AG04449 (cell line): ENCODE data around the gene CTSZ.
"Not testable (repeated sequence)": the region's sequence is repeated elsewhere in the genome, so short reads cannot be mapped to it uniquely, and the experiment has no call there.

Experiments
- CTCF ChIA-PET: fragments of 350-600 bp; formaldehyde crosslinking; extraction: SDS; loops from one replicate; lab custom pipeline; 2021; ENCODE audit warnings: antibody characterized with exemption; lab: Yijun Ruan, JAX
- POLR2A ChIA-PET: fragments of 400-600, 350-600 bp; formaldehyde crosslinking; extraction: SDS; loops from one replicate; lab custom pipeline; 2020; ENCODE audit warnings: antibody characterized with exemption, inconsistent platforms; lab: Yijun Ruan, JAX
- DNase-seq: peaks from one replicate; pipeline ENCODE4 v3.0.0-alpha.2; 2010; ENCODE audit warnings: low read depth, low spot score
- H3K4me3 ChIP-seq: 2 replicates; pipeline ENCODE4 v1.5.1; 2011; ENCODE audit warnings: low read depth, mild to moderate bottlenecking, control low read depth, low read length
- CTCF ChIP-seq: IDR thresholded peaks from one replicate; pipeline ENCODE4 v1.5.1; 2011; ENCODE audit warnings: mild to moderate bottlenecking, moderate library complexity, low read length, control low read depth, inconsistent platforms; ENCODE audit not compliant: insufficient read depth; ENCODE audit errors: missing control alignments

CTSZ gene

GRCh38 chr20:58965270-58966064, 41.6 kb downstream of the CTSZ start:
- POLR2A ChIA-PET, result no interaction called here
- no peak for TF ChIP-seq CTCF

GRCh38 chr20:58963922-58964321, 43.1 kb downstream of the CTSZ start:
- DNase-seq, H3K4me3 ChIP-seq, CTCF ChIA-PET, POLR2A ChIA-PET: not testable (repeated sequence)

More at GRCh38 chr20:58965270-58966064, 41.6 kb downstream of the CTSZ start:
- H3K4me3 ChIP-seq, result no peak overlapping the region
- CTCF ChIA-PET, result no interaction called here
- no peak for DNase-seq

- no peak overlapping the region for H3K4me3 ChIP-seq
- ChIA-PET POLR2A (no interaction called here), CTCF (no interaction called here)
- no peak for DNase-seq
- no peak for TF ChIP-seq CTCF
These were observed 43.9 kb downstream of the CTSZ start for GRCh38 chr20:58963060-58963584.

GRCh38 chr20:58959652-58960051, 47.4 kb downstream of the CTSZ start:
- H3K4me3 ChIP-seq, result no peak overlapping the region
- POLR2A ChIA-PET, result no interaction called here
- CTCF ChIA-PET, result no interaction called here
- DNase-seq, result no peak
- TF ChIP-seq CTCF, result no peak

GRCh38 chr20:58956078-58956477, 51.0 kb downstream of the CTSZ start:
- no peak for TF ChIP-seq CTCF
- ChIA-PET POLR2A (interaction anchor here (0.6 kb wide), 1 partner anchor 608 kb away, joined by 3 read pairs; no protein-coding TSS in a partner anchor), CTCF (no interaction called here)
- no peak for DNase-seq
- H3K4me3 ChIP-seq, result no peak overlapping the region

- no peak for DNase-seq
- no peak for TF ChIP-seq CTCF
- no peak overlapping the region for H3K4me3 ChIP-seq
- CTCF ChIA-PET, result no interaction called here
- POLR2A ChIA-PET, result no interaction called here
These were observed 54.0 kb downstream of the CTSZ start for GRCh38 chr20:58953050-58953449.
